ENCODE data around the gene PRM2.

DNA sequence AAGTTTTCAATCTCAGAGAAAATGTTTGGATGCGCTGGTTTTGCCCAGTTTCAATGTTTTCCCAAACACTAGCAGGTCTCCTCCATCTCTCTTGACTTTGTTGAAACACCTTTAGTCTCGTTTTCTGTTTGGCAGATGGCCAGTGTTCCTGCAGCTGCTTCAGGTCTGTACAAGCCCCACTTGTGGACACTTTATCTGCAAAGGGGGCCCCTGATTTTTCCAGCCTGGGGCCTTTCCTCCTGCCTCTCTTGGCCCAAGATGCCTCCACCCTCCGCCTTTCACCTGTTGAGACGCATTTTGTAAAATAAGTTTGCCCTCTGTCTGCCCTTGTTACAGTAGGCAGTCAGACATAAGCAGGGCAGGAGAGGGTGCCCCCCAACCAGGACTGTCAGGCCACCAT lies 26.7 kb upstream of the PRM2 start:
- no peak for TF ChIP-seq EZH2 (IDR thresholded peaks at IDR 0.05; ENCODE audit: borderline replicate concordance, low read depth, low read length, severe bottlenecking)
- no peak for TF ChIP-seq CTCF (IDR thresholded peaks at IDR 0.05; ENCODE audit: borderline replicate concordance, extremely low read depth, low read length, poor library complexity, severe bottlenecking)
